ENCODE data around the gene KANSL2. TPM values are rescaled to one million over a fixed set of nuclear protein-coding genes. Genes with fewer than 3 reads are reported as not detected.

The KANSL2 gene
- total and polyA plus RNA-seq, 2 donors (not counting 3 experiments of a cell fraction or from before 2014, with no cell fraction given) = 30.5 to 35.8 TPM

GRCh38 chr12:48716493-48717251 is 34.6 kb upstream of the KANSL2 start, which contains the start of gene CCNT1:
TSS of gene CCNT1 (minus strand) at chr12:48716707. CDS start at chr12:48716675, 32 bp downstream.
- Histone ChIP-seq H4K20me1 (replicated peaks; ENCODE audit: control insufficient read depth, extremely low read depth, insufficient read depth, low read length) (no peaks in the 10 kb centered on the region), H3K9me3 (replicated peaks; ENCODE audit: control insufficient read depth, insufficient read depth, low read length) (no peaks in the 10 kb centered on the region), H3K4me3 (replicated peaks in 1 of 3; ENCODE audit: insufficient read depth in 1 of 3, low read depth in 1 of 3, low read length in 3 of 3) (peak within 1 kb of the TSS; percentile 65 to 92 (median 71)), H3K36me3 (ENCODE audit: control insufficient read depth in 2 of 2, extremely low read depth in 1 of 2, insufficient read depth in 2 of 2, low read length in 2 of 2) (peaks cover 2 to 8% of the 10 kb centered on the region in 2 experiments), H2AFZ (ENCODE audit: low read depth, low read length) (peak within 1 kb of the TSS; percentile 77), H3K9ac (replicated peaks; ENCODE audit: extremely low read depth, insufficient read depth, low read length) (peak within 1 kb of the TSS; percentile 98), H3K9me1 (replicated peaks; ENCODE audit: control insufficient read depth, extremely low read depth, insufficient read depth, low read length) (no peaks in the 10 kb centered on the region), H3K79me2 (ENCODE audit: control insufficient read depth, insufficient read depth, low read length) (peaks cover 42% of the 10 kb centered on the region), H3K4me1 (ENCODE audit: control insufficient read depth, extremely low read depth, insufficient read depth, low read length) (peaks cover 16% of the 10 kb centered on the region), H3K4me2 (ENCODE audit: insufficient read depth, low read length) (peak within 1 kb of the TSS; percentile 92), H3K27ac (ENCODE audit: insufficient read depth, low read depth, low read length) (peak within 1 kb of the TSS; percentile 90), H3K27me3 (ENCODE audit: control insufficient read depth in 2 of 2, insufficient read depth in 2 of 2, low read length in 2 of 2) (no peaks in the 10 kb centered on the region)
- ChIA-PET POLR2A (interaction anchor here (0.9 kb wide), 1 partner anchor 34 kb away, joined by 3 read pairs; no protein-coding TSS in a partner anchor), CTCF (no interaction called here)
- FAIRE-seq (peak; percentile 98), DNase-seq (ENCODE audit: low read depth, low spot score) (peak; percentile 100)
- TF ChIP-seq JUN (IDR thresholded peaks at IDR 0.05; ENCODE audit: borderline replicate concordance, insufficient read depth, insufficient read length, low read depth) (no peak), POLR2AphosphoS5 (IDR thresholded peaks at IDR 0.05; ENCODE audit: insufficient read depth, low read depth, low read length) (peak; percentile 48), EZH2 (IDR thresholded peaks at IDR 0.05; ENCODE audit: borderline replicate concordance, low read depth, low read length, severe bottlenecking) (no peak), MAX (IDR thresholded peaks at IDR 0.05; ENCODE audit: insufficient read depth, insufficient read length) (peak; percentile 97), MYC (IDR thresholded peaks at IDR 0.05; ENCODE audit: low read depth, low read length) (no peak), CTCF (IDR thresholded peaks at IDR 0.05; ENCODE audit: extremely low read depth in 1 of 2, insufficient read depth in 1 of 2, low read depth in 1 of 2, low read length in 2 of 2) (peak; percentile 10 to 31), POLR2A (IDR thresholded peaks at IDR 0.05; ENCODE audit: low read depth, low read length) (peak; percentile 61)
- intact Hi-C loops (cut with micrococcal nuclease) = loop anchor here (1.0 to 5.0 kb wide), 3 partner anchors 34 to 959 kb away; partner anchors contain the start of genes ADCY6, KANSL2 and RAPGEF3
- dilution Hi-C loops (cut with MboI; ENCODE audit: extremely low pct_ligation_motif_present, low sequenced_read_pairs) = no loop called here
- no TSS peak for BruUV-seq (replicated peaks)
